ENCODE measurements around the gene HDAC7. TPM values are rescaled to one million over a fixed set of nuclear protein-coding genes. Genes with fewer than 3 reads are reported as not detected.
"Not testable (repeated sequence)": the region's sequence is repeated elsewhere in the genome, so short reads cannot be mapped to it uniquely, and the experiment has no call there.

Gene HDAC7
- polyA plus RNA-seq, 6 donors from 2014 or later: 4.5 to 17.1 (median 7.0) TPM

- Mint-ChIP-seq H3K36me3 (no peaks in the 10 kb centered on the region), H3K9me3 (no peaks in the 10 kb centered on the region), H3K4me1 (peaks cover 60 to 68% (median 67%) of the 10 kb centered on the region in 3 donors), H3K4me3 (peak overlapping the region; percentile 83 to 97 (median 93)), H3K27ac (peak overlapping the region; percentile 16 to 99 (median 92)), H3K27me3 (no peaks in the 10 kb centered on the region)
- DNase-seq (peak; percentile 51), ATAC-seq (ENCODE audit: low read depth in 2 of 2) (peak; percentile 23 to 29)
Observed at GRCh38 chr12:47819138-47819895, 386 bp downstream of the HDAC7 start.

GRCh38 chr12:47818467-47819137, 1.1 kb downstream of the HDAC7 start:
- H3K9me3 Mint-ChIP-seq: no peaks in the 10 kb centered on the region
- peaks cover 61 to 71% (median 69%) of the 10 kb centered on the region in 3 donors for H3K4me1 Mint-ChIP-seq
- peak overlapping the region; percentile 78 to 99 (median 92) for H3K27ac Mint-ChIP-seq
- DNase-seq (no peak), ATAC-seq (ENCODE audit: low read depth in 2 of 2) (peak in 1 of 2 donors; percentile 0)
- H3K4me3 Mint-ChIP-seq: peak overlapping the region; percentile 83 to 97 (median 93)
- no peaks in the 10 kb centered on the region for H3K27me3 Mint-ChIP-seq
- H3K36me3 Mint-ChIP-seq: no peaks in the 10 kb centered on the region

- no peak for ATAC-seq (ENCODE audit: low read depth in 2 of 2)
- Mint-ChIP-seq H3K36me3 (no peaks in the 10 kb centered on the region), H3K4me1 (peaks cover 67 to 75% (median 75%) of the 10 kb centered on the region in 3 donors), H3K4me3 (peak overlapping the region; percentile 83 to 97 (median 93)), H3K9me3 (no peaks in the 10 kb centered on the region), H3K27ac (peak overlapping the region; percentile 79 to 99 (median 94)), H3K27me3 (no peaks in the 10 kb centered on the region)
- DNase-seq: no peak
Observed at GRCh38 chr12:47818007-47818376, 1.7 kb downstream of the HDAC7 start.

- H3K27me3 Mint-ChIP-seq: no peaks in the 10 kb centered on the region
- no peaks in the 10 kb centered on the region for H3K36me3 Mint-ChIP-seq
- no peaks in the 10 kb centered on the region for H3K9me3 Mint-ChIP-seq
- ATAC-seq (ENCODE audit: low read depth in 2 of 2) (no peak), DNase-seq (no peak)
- H3K4me3 Mint-ChIP-seq: peak overlapping the region; percentile 83 to 97 (median 92)
- peaks cover 67 to 81% (median 77%) of the 10 kb centered on the region in 3 donors for H3K4me1 Mint-ChIP-seq
- H3K27ac Mint-ChIP-seq: peak overlapping the region; percentile 89 to 99 (median 95)
Observed at GRCh38 chr12:47817272-47818006, 2.3 kb downstream of the HDAC7 start.

GRCh38 chr12:47816403-47817271, 3.1 kb downstream of the HDAC7 start:
- no peaks in the 10 kb centered on the region for H3K27me3 Mint-ChIP-seq
- DNase-seq: no peak
- ATAC-seq (ENCODE audit: low read depth in 2 of 2): no peak
- peaks cover 66 to 89% (median 83%) of the 10 kb centered on the region in 3 donors for H3K4me1 Mint-ChIP-seq
- no peaks in the 10 kb centered on the region for H3K9me3 Mint-ChIP-seq
- peak overlapping the region; percentile 89 to 99 (median 97) for H3K27ac Mint-ChIP-seq
- no peaks in the 10 kb centered on the region for H3K36me3 Mint-ChIP-seq
- H3K4me3 Mint-ChIP-seq: peak overlapping the region; percentile 83 to 97 (median 92)

GRCh38 chr12:47815447-47815846, 4.3 kb downstream of the HDAC7 start:
- not testable (repeated sequence) for DNase-seq; H3K27me3 Mint-ChIP-seq; ATAC-seq (ENCODE audit: low read depth in 2 of 2); H3K36me3 Mint-ChIP-seq; H3K9me3 Mint-ChIP-seq
- peak overlapping the region; percentile 64 to 99 (median 98) for H3K27ac Mint-ChIP-seq
- H3K4me1 Mint-ChIP-seq: peaks cover 68 to 91% (median 85%) of the 10 kb centered on the region in 3 donors
- H3K4me3 Mint-ChIP-seq: peak overlapping the region in 7 of 8 donors; percentile 27 to 96 (median 86)

- Mint-ChIP-seq H3K9me3 (no peaks in the 10 kb centered on the region), H3K4me3 (peak overlapping the region; percentile 36 to 96 (median 87)), H3K36me3 (no peaks in the 10 kb centered on the region), H3K4me1 (peaks cover 67 to 94% (median 90%) of the 10 kb centered on the region in 3 donors), H3K27me3 (no peaks in the 10 kb centered on the region), H3K27ac (peak overlapping the region; percentile 64 to 99 (median 98))
- ATAC-seq (ENCODE audit: low read depth in 2 of 2): no peak
- no peak for DNase-seq
Observed at GRCh38 chr12:47814539-47815170, 5.0 kb downstream of the HDAC7 start.

- Mint-ChIP-seq H3K27ac (peak overlapping the region; percentile 94 to 99 (median 98)), H3K36me3 (no peaks in the 10 kb centered on the region), H3K27me3 (no peaks in the 10 kb centered on the region), H3K9me3 (no peaks in the 10 kb centered on the region), H3K4me3 (peak overlapping the region; percentile 86 to 96 (median 90)), H3K4me1 (peaks cover 73 to 99% (median 94%) of the 10 kb centered on the region in 3 donors)
- DNase-seq (peak; percentile 38), ATAC-seq (ENCODE audit: low read depth in 2 of 2) (peak; percentile 3 to 19)
Observed at GRCh38 chr12:47813511-47814196, 6.0 kb downstream of the HDAC7 start.

GRCh38 chr12:47812797-47813510, 6.7 kb downstream of the HDAC7 start:
- Mint-ChIP-seq H3K9me3 (no peaks in the 10 kb centered on the region), H3K4me3 (peak overlapping the region; percentile 86 to 96 (median 90)), H3K27ac (peak overlapping the region; percentile 96 to 99 (median 98)), H3K4me1 (peaks cover 73 to 99% (median 94%) of the 10 kb centered on the region in 3 donors), H3K36me3 (no peaks in the 10 kb centered on the region), H3K27me3 (no peaks in the 10 kb centered on the region)
- ATAC-seq (ENCODE audit: low read depth in 2 of 2): peak; percentile 72 to 77
- peak; percentile 84 for DNase-seq

- ATAC-seq (ENCODE audit: low read depth in 2 of 2) (peak in 1 of 2 donors; percentile 8), DNase-seq (peak; percentile 42)
- no peaks in the 10 kb centered on the region for H3K9me3 Mint-ChIP-seq
- no peaks in the 10 kb centered on the region for H3K27me3 Mint-ChIP-seq
- H3K4me3 Mint-ChIP-seq: peak overlapping the region; percentile 86 to 96 (median 90)
- H3K36me3 Mint-ChIP-seq: no peaks in the 10 kb centered on the region
- H3K4me1 Mint-ChIP-seq: peaks cover 73 to 99% (median 94%) of the 10 kb centered on the region in 3 donors
- peak overlapping the region; percentile 96 to 99 (median 99) for H3K27ac Mint-ChIP-seq
Observed at GRCh38 chr12:47811581-47812484, 7.9 kb downstream of the HDAC7 start.

All from naive B cell (primary cell).